Prostate gland (tissue), 2 donors: Measurements from ENCODE around the gene WNT3A.

Experiments
- POLR2AphosphoS5 ChIP-seq: sonication (generic); formaldehyde crosslinking; IDR thresholded peaks from one replicate; pipeline ENCODE4 v1.6.1; 2017; ENCODE audit warnings: antibody characterized with exemption
- TF ChIP-seq, protein P1 (sequence below), 4 experiments: fragments of 200-600 bp in 2 of 4; fragments of 450-650 bp in 2 of 4; sonication (generic) in 2 of 4; IDR thresholded peaks; 1 replicate in 3 of 4; 2 replicates in 1 of 4; pipeline ENCODE4 v1.5.1; 2016 to 2019; ENCODE audit warnings: antibody characterized with exemption in 4 of 4, mild to moderate bottlenecking in 2 of 4, moderate library complexity in 2 of 4

DNA sequence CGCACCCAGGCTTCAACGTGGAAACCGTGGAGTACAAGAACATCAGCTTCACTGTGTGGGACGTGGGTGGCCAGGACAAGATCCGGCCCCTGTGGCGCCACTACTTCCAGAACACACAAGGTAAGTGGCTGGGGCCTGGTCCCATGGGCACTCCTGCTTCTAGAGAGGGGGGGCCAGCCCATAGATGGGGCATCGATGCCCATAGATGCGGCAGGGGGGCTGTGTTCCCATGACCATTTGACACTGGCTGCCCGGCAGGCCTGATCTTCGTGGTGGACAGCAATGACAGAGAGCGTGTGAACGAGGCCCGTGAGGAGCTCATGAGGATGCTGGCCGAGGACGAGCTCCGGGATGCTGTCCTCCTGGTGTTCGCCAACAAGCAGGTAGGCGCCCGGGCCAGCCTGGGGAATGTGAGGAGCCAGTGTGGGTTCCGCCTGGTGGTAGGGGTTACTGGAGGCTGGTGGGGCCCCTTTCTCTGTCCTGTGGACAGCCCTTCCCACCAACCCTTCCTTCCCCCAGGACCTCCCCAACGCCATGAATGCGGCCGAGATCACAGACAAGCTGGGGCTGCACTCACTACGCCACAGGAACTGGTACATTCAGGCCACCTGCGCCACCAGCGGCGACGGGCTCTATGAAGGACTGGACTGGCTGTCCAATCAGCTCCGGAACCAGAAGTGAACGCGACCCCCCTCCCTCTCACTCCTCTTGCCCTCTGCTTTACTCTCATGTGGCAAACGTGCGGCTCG, 90.7 kb downstream of the WNT3A start:
- TF ChIP-seq, protein P1, sequence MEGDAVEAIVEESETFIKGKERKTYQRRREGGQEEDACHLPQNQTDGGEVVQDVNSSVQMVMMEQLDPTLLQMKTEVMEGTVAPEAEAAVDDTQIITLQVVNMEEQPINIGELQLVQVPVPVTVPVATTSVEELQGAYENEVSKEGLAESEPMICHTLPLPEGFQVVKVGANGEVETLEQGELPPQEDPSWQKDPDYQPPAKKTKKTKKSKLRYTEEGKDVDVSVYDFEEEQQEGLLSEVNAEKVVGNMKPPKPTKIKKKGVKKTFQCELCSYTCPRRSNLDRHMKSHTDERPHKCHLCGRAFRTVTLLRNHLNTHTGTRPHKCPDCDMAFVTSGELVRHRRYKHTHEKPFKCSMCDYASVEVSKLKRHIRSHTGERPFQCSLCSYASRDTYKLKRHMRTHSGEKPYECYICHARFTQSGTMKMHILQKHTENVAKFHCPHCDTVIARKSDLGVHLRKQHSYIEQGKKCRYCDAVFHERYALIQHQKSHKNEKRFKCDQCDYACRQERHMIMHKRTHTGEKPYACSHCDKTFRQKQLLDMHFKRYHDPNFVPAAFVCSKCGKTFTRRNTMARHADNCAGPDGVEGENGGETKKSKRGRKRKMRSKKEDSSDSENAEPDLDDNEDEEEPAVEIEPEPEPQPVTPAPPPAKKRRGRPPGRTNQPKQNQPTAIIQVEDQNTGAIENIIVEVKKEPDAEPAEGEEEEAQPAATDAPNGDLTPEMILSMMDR (IDR thresholded peaks at IDR 0.05), result no peak
- no peak for TF ChIP-seq POLR2AphosphoS5
